PFSK-1 (cell line): ENCODE data around the gene COL8A1.

ENCODE experiments used
- POLR2AphosphoS5 ChIP-seq: IDR thresholded peaks from 2 replicates; pipeline ENCODE4 v1.6.1; 2012; ENCODE audit warnings: low read depth, mild to moderate bottlenecking, control low read depth, low read length, moderate library complexity
- TF ChIP-seq, protein P1 (sequence below), 2 experiments: IDR thresholded peaks; 2 replicates each; pipeline versions ENCODE4 v1.6.1 to v1.8.0; 2011 to 2012; ENCODE audit warnings: low read depth in 2 of 2, low read length in 2 of 2, control low read depth in 1 of 2, inconsistent platforms in 1 of 2, mild to moderate bottlenecking in 1 of 2, moderate library complexity in 1 of 2; ENCODE audit not compliant: insufficient read depth in 1 of 2

DNA sequence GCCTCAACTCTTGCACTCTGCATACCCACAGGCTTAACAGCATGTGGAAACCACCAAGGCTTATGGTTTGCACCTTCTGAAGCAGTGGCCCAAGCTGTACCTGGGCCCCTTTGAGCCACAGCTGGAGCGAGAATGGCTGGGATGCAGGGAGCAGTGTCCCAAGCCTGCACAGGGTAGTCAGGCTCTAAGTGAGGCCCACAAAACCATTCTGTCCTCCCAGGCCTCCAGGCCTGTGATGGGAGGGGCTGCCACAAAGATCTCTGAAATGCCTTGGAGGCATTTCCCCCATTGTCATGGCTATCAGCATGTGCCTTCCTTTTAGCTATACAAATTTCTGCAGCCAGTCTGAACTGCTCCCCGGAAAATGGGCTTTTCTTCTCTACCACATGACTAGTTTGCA is 166.8 kb downstream of the COL8A1 start:
- TF ChIP-seq POLR2AphosphoS5, result no peak
- TF ChIP-seq, protein P1, sequence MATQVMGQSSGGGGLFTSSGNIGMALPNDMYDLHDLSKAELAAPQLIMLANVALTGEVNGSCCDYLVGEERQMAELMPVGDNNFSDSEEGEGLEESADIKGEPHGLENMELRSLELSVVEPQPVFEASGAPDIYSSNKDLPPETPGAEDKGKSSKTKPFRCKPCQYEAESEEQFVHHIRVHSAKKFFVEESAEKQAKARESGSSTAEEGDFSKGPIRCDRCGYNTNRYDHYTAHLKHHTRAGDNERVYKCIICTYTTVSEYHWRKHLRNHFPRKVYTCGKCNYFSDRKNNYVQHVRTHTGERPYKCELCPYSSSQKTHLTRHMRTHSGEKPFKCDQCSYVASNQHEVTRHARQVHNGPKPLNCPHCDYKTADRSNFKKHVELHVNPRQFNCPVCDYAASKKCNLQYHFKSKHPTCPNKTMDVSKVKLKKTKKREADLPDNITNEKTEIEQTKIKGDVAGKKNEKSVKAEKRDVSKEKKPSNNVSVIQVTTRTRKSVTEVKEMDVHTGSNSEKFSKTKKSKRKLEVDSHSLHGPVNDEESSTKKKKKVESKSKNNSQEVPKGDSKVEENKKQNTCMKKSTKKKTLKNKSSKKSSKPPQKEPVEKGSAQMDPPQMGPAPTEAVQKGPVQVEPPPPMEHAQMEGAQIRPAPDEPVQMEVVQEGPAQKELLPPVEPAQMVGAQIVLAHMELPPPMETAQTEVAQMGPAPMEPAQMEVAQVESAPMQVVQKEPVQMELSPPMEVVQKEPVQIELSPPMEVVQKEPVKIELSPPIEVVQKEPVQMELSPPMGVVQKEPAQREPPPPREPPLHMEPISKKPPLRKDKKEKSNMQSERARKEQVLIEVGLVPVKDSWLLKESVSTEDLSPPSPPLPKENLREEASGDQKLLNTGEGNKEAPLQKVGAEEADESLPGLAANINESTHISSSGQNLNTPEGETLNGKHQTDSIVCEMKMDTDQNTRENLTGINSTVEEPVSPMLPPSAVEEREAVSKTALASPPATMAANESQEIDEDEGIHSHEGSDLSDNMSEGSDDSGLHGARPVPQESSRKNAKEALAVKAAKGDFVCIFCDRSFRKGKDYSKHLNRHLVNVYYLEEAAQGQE (IDR thresholded peaks at IDR 0.05; ENCODE audit: insufficient read depth in 1 of 2, low read depth in 2 of 2, low read length in 2 of 2), result no peak
